Motor neuron (in vitro differentiated cells): ENCODE data around the gene PHF12. TPM values are rescaled to one million over a fixed set of nuclear protein-coding genes. Genes with fewer than 3 reads are reported as not detected.
A peak's percentile ranks its signal among the peaks of the same experiment; 100 is the strongest.

Experiments used
- ATAC-seq, 8 experiments: fragments of 200-7000 bp; cut with Tn5 transposase; replicated peaks in 6 of 8; 2 replicates each; pipeline ENCODE4 v1.8.0; 2021; ENCODE audit warnings: mild to moderate bottlenecking in 8 of 8, moderate library complexity in 8 of 8
- H3K27ac ChIP-seq, 2 donors: fragments of 250-450 bp; sonication (Bioruptor Pico); 2 replicates each; pipeline ENCODE4 v1.9.0; 2021; ENCODE audit warnings: antibody characterized with exemption in 2 of 2, mild to moderate bottlenecking in 2 of 2, moderate library complexity in 1 of 2
- H3K4me1 ChIP-seq, 2 donors: fragments of 250-450 bp; sonication (Bioruptor Pico); replicated peaks in 1 of 2; 2 replicates each; pipeline ENCODE4 v1.6.1; 2021; ENCODE audit warnings: antibody characterized with exemption in 2 of 2, mild to moderate bottlenecking in 2 of 2, moderate library complexity in 1 of 2
- H3K4me3 ChIP-seq, 5 donors: fragments of 250-450 bp; sonication (Bioruptor Pico); 2 replicates each; pipeline ENCODE4 v1.9.0; 2021; ENCODE audit warnings: antibody characterized with exemption in 5 of 5, mild to moderate bottlenecking in 5 of 5, moderate library complexity in 4 of 5
- WGBS, 10 experiments: fragments of 450-650 bp; shearing (Covaris generic); methylation state at CpG; one replicate each; pipeline ENCODE4 v1.0.0; 2022; 5-methylcytosine and 5-hydroxymethylcytosine counted together
- in situ Hi-C, 9 experiments: fragments of 400-800 bp; cut with MboI; loops; one replicate each; pipeline ENCODE4 v1.15.0; 2021; ENCODE audit warnings: low sequenced_read_pairs in 9 of 9, low pct_unique_long_range_greater_than_20kb in 2 of 9; ENCODE audit not compliant: unreplicated experiment in 9 of 9
- total RNA-seq, 8 experiments: library from RNA; unstranded; fragments of 300-600 nt; gene quantifications; 2 replicates each; pipeline versions ENCODE4 v1.2.3 to v1.2.4, GENCODE V29; 2022

Gene PHF12
- total RNA-seq, 8 experiments from 2014 or later = 9.1 to 50.7 (median 23.4) TPM

GRCh38 chr17:28972437-28972836 lies 21.1 kb upstream of the PHF12 start:
- peaks cover 42 to 56% of the 10 kb centered on the region in 2 donors for H3K4me1 ChIP-seq
- 5 to 96% (median 40%) methylated on average over 3 to 6 of the region's 10 CpGs; no CpG with 5 or more reads in 3 of the 10 experiments for WGBS, 10 experiments
- in situ Hi-C loops = loop anchor here in 1 of 9 experiments (10.0 kb wide), 1 partner anchor 132 kb away; no protein-coding TSS in a partner anchor
- no peak overlapping the region for H3K4me3 ChIP-seq
- H3K27ac ChIP-seq = no peak overlapping the region
- peak in 3 of 8 experiments; percentile 83 to 93 (median 92) for ATAC-seq

GRCh38 chr17:28970879-28971278 lies 19.6 kb upstream of the PHF12 start:
- 0 to 100% (median 72%) methylated on average over 1 to 6 of the region's 6 CpGs; no CpG with 5 or more reads in 2 of the 10 experiments for WGBS, 10 experiments
- ATAC-seq = no peak
- no peak overlapping the region for H3K27ac ChIP-seq
- in situ Hi-C loops = loop anchor here in 1 of 9 experiments (10.0 kb wide), 1 partner anchor 134 kb away; no protein-coding TSS in a partner anchor
- H3K4me3 ChIP-seq = no peak overlapping the region
- H3K4me1 ChIP-seq = peaks cover 42 to 61% of the 10 kb centered on the region in 2 donors

- in situ Hi-C loops = loop anchor here in 6 of 9 experiments (10.0 kb wide), 3 partner anchors 135 to 155 kb away; no protein-coding TSS in a partner anchor
- 40 to 87% (median 71%) methylated on average over 1 to 5 of the region's 12 CpGs; no CpG with 5 or more reads in 3 of the 10 experiments for WGBS, 10 experiments
- no peak overlapping the region for H3K27ac ChIP-seq
- ATAC-seq = no peak
- H3K4me3 ChIP-seq = no peak overlapping the region
- peaks cover 44 to 60% of the 10 kb centered on the region in 2 donors for H3K4me1 ChIP-seq
Measured at GRCh38 chr17:28969706-28970393, 18.5 kb upstream of the PHF12 start.

GRCh38 chr17:28968914-28969295 lies 17.6 kb upstream of the PHF12 start:
- ATAC-seq = no peak
- WGBS, 10 experiments = 20 to 50% (median 45%) methylated on average over 1 to 2 of the region's 2 CpGs; no CpG with 5 or more reads in 7 of the 10 experiments
- Histone ChIP-seq H3K4me1 (peaks cover 36 to 51% of the 10 kb centered on the region in 2 donors), H3K4me3 (no peak overlapping the region), H3K27ac (peak overlapping the region; percentile 36 to 81)
- in situ Hi-C loops = loop anchor here in 5 of 9 experiments (10.0 kb wide), 3 partner anchors 136 to 156 kb away; no protein-coding TSS in a partner anchor

- 0 to 80% (median 9%) methylated on average over 1 to 6 of the region's 10 CpGs; no CpG with 5 or more reads in 2 of the 10 experiments for WGBS, 10 experiments
- in situ Hi-C loops = loop anchor here in 5 of 9 experiments (10.0 kb wide), 3 partner anchors 136 to 156 kb away; no protein-coding TSS in a partner anchor
- peak in 5 of 8 experiments; percentile 84 to 88 (median 86) for ATAC-seq
- peak overlapping the region; percentile 64 to 81 for H3K27ac ChIP-seq
- H3K4me1 ChIP-seq = peaks cover 30 to 46% of the 10 kb centered on the region in 2 donors
- H3K4me3 ChIP-seq = no peak overlapping the region
Measured at GRCh38 chr17:28968231-28968913, 17.1 kb upstream of the PHF12 start.

- ATAC-seq = peak in 5 of 8 experiments; percentile 3 to 38 (median 15)
- 17 to 52% (median 28%) methylated on average over 1 to 4 of the region's 7 CpGs; no CpG with 5 or more reads in 3 of the 10 experiments for WGBS, 10 experiments
- in situ Hi-C loops = loop anchor here in 5 of 9 experiments (10.0 kb wide), 3 partner anchors 137 to 157 kb away; no protein-coding TSS in a partner anchor
Measured at GRCh38 chr17:28967221-28968135, 16.2 kb upstream of the PHF12 start.

GRCh38 chr17:28963841-28964240 lies 12.5 kb upstream of the PHF12 start:
- H3K4me3 ChIP-seq = no peak overlapping the region
- no peak for ATAC-seq
- H3K27ac ChIP-seq = no peak overlapping the region
- in situ Hi-C loops = loop anchor here in 5 of 9 experiments (10.0 kb wide), 3 partner anchors 141 to 161 kb away; no protein-coding TSS in a partner anchor
- WGBS, 10 experiments = 100% methylated on average over 1 of the region's 8 CpGs; no CpG with 5 or more reads in 9 of the 10 experiments
- peaks cover 18 to 19% of the 10 kb centered on the region in 2 donors for H3K4me1 ChIP-seq

More at GRCh38 chr17:28967221-28968135, 16.2 kb upstream of the PHF12 start:
- peak overlapping the region; percentile 64 to 81 for H3K27ac ChIP-seq
- no peak overlapping the region for H3K4me3 ChIP-seq
- peaks cover 22 to 37% of the 10 kb centered on the region in 2 donors for H3K4me1 ChIP-seq

- Histone ChIP-seq H3K27ac (no peak overlapping the region), H3K4me1 (peaks cover 11 to 12% of the 10 kb centered on the region in 2 donors), H3K4me3 (no peak overlapping the region)
- ATAC-seq = no peak
- WGBS, 10 experiments = 0 to 60% (median 0%) methylated on average over 1 to 4 of the region's 6 CpGs; no CpG with 5 or more reads in 4 of the 10 experiments
- in situ Hi-C loops = loop anchor here in 5 of 9 experiments (10.0 kb wide), 3 partner anchors 142 to 162 kb away; no protein-coding TSS in a partner anchor
Measured at GRCh38 chr17:28963055-28963611, 11.8 kb upstream of the PHF12 start.

GRCh38 chr17:28961391-28961790 lies 10.1 kb upstream of the PHF12 start:
- 44 to 100% (median 75%) methylated on average over 1 to 5 of the region's 7 CpGs; no CpG with 5 or more reads in 5 of the 10 experiments for WGBS, 10 experiments
- Histone ChIP-seq H3K4me1 (peaks cover 0 to 2% of the 10 kb centered on the region in 2 donors), H3K4me3 (no peak overlapping the region), H3K27ac (no peak overlapping the region)
- in situ Hi-C loops = loop anchor here in 5 of 9 experiments (10.0 kb wide), 3 partner anchors 143 to 163 kb away; no protein-coding TSS in a partner anchor
- no peak for ATAC-seq

- no peak overlapping the region for H3K27ac ChIP-seq
- in situ Hi-C loops = loop anchor here in 5 of 9 experiments (10.0 kb wide), 3 partner anchors 144 to 164 kb away; no protein-coding TSS in a partner anchor
- no peaks in the 10 kb centered on the region for H3K4me1 ChIP-seq
- no peak overlapping the region for H3K4me3 ChIP-seq
- 60 to 100% (median 80%) methylated on average over 1 to 4 of the region's 18 CpGs; no CpG with 5 or more reads in 5 of the 10 experiments for WGBS, 10 experiments
- ATAC-seq = no peak
Measured at GRCh38 chr17:28960256-28961061, 9.1 kb upstream of the PHF12 start.

- 60 to 83% (median 79%) methylated on average over 2 to 4 of the region's 9 CpGs; no CpG with 5 or more reads in 6 of the 10 experiments for WGBS, 10 experiments
- H3K27ac ChIP-seq = no peak overlapping the region
- H3K4me3 ChIP-seq = no peak overlapping the region
- in situ Hi-C loops = no loop called here
- ATAC-seq = no peak
- H3K4me1 ChIP-seq = no peaks in the 10 kb centered on the region
Measured at GRCh38 chr17:28959471-28959871, 8.2 kb upstream of the PHF12 start.
